HG03135 (cell line): Measurements from ENCODE around the gene UNC5A.

Source experiments
- ATAC-seq: cut with Tn5 transposase; IDR thresholded peaks from one replicate; pipeline ENCODE4 v1.9.1; 2021; ENCODE audit warnings: mild to moderate bottlenecking, moderate library complexity; ENCODE audit not compliant: unreplicated experiment

UNC5A gene

GRCh38 chr5:176799488-176799887, 10.9 kb upstream of the UNC5A start:
- no peak for ATAC-seq

- ATAC-seq: no peak
Measured at GRCh38 chr5:176800024-176800423, 10.3 kb upstream of the UNC5A start.

GRCh38 chr5:176802116-176802784, 8.1 kb upstream of the UNC5A start:
- no peak for ATAC-seq

- no peak for ATAC-seq
Measured at GRCh38 chr5:176803068-176803942, 7.1 kb upstream of the UNC5A start.

- ATAC-seq: no peak
Measured at GRCh38 chr5:176803943-176804498, 6.3 kb upstream of the UNC5A start.

- no peak for ATAC-seq
Measured at GRCh38 chr5:176806137-176806536, 4.2 kb upstream of the UNC5A start.

- ATAC-seq: no peak
Measured at GRCh38 chr5:176809544-176810080, 747 bp upstream of the UNC5A start.

- no peak for ATAC-seq
Measured at GRCh38 chr5:176810687-176811501, 535 bp downstream of the UNC5A start.

- no peak for ATAC-seq
Measured at GRCh38 chr5:176812269-176813259, 2.2 kb downstream of the UNC5A start.

GRCh38 chr5:176813587-176814312, 3.4 kb downstream of the UNC5A start:
- no peak for ATAC-seq

- ATAC-seq: no peak
Measured at GRCh38 chr5:176814313-176814685, 3.9 kb downstream of the UNC5A start.

GRCh38 chr5:176814836-176815438, 4.6 kb downstream of the UNC5A start:
- ATAC-seq: no peak

- no peak for ATAC-seq
Measured at GRCh38 chr5:176816043-176816745, 5.8 kb downstream of the UNC5A start.

GRCh38 chr5:176816791-176817347, 6.5 kb downstream of the UNC5A start:
- ATAC-seq: no peak

- no peak for ATAC-seq
Measured at GRCh38 chr5:176817369-176817840, 7.0 kb downstream of the UNC5A start.

- peak; percentile 43 for ATAC-seq
Measured at GRCh38 chr5:176817841-176818377, 7.5 kb downstream of the UNC5A start.

GRCh38 chr5:176818391-176819098, 8.2 kb downstream of the UNC5A start:
- peak; percentile 77 for ATAC-seq
